AG04449 (cell line): Measurements from ENCODE around the gene RTP1.

ENCODE experiments used
- CTCF ChIA-PET: fragments of 350-600 bp; formaldehyde crosslinking; extraction: SDS; loops from one replicate; lab custom pipeline; 2021; ENCODE audit warnings: antibody characterized with exemption; lab: Yijun Ruan, JAX
- POLR2A ChIA-PET: fragments of 400-600, 350-600 bp; formaldehyde crosslinking; extraction: SDS; loops from one replicate; lab custom pipeline; 2020; ENCODE audit warnings: antibody characterized with exemption, inconsistent platforms; lab: Yijun Ruan, JAX
- DNase-seq: peaks from one replicate; pipeline ENCODE4 v3.0.0-alpha.2; 2010; ENCODE audit warnings: low read depth, low spot score
- H3K4me3 ChIP-seq: 2 replicates; pipeline ENCODE4 v1.5.1; 2011; ENCODE audit warnings: low read depth, mild to moderate bottlenecking, control low read depth, low read length
- CTCF ChIP-seq: IDR thresholded peaks from one replicate; pipeline ENCODE4 v1.5.1; 2011; ENCODE audit warnings: mild to moderate bottlenecking, moderate library complexity, low read length, control low read depth, inconsistent platforms; ENCODE audit not compliant: insufficient read depth; ENCODE audit errors: missing control alignments

RTP1 gene

GRCh38 chr3:187207062-187207461, 9.8 kb downstream of the RTP1 start:
- ChIA-PET CTCF (no interaction called here), POLR2A (no interaction called here)
- DNase-seq = no peak
- TF ChIP-seq CTCF = no peak
- H3K4me3 ChIP-seq = no peak overlapping the region

- TF ChIP-seq CTCF = no peak
- ChIA-PET POLR2A (no interaction called here), CTCF (interaction anchor here (1.0 to 1.4 kb wide), 3 partner anchors 11 to 359 kb away, joined by 3 to 7 read pairs (median 3); no protein-coding TSS in a partner anchor)
- DNase-seq = no peak
- no peak overlapping the region for H3K4me3 ChIP-seq
Measured at GRCh38 chr3:187207624-187208023, 10.3 kb downstream of the RTP1 start.

GRCh38 chr3:187208159-187208558, 10.9 kb downstream of the RTP1 start:
- ChIA-PET POLR2A (no interaction called here), CTCF (interaction anchor here (1.0 to 1.4 kb wide), 3 partner anchors 10 to 359 kb away, joined by 3 to 7 read pairs (median 3); no protein-coding TSS in a partner anchor)
- TF ChIP-seq CTCF = no peak
- H3K4me3 ChIP-seq = no peak overlapping the region
- no peak for DNase-seq

- DNase-seq = no peak
- ChIA-PET POLR2A (no interaction called here), CTCF (interaction anchor here (0.8 to 19.8 kb wide), 8 partner anchors 9 to 468 kb away, joined by 3 to 538 read pairs (median 15); partner anchors contain the start of gene SST)
- TF ChIP-seq CTCF = no peak
- no peak overlapping the region for H3K4me3 ChIP-seq
Measured at GRCh38 chr3:187209491-187209890, 12.2 kb downstream of the RTP1 start.

- TF ChIP-seq CTCF = no peak
- H3K4me3 ChIP-seq = no peak overlapping the region
- POLR2A ChIA-PET = interaction anchor here (0.6 to 0.7 kb wide), 2 partner anchors 18 to 400 kb away, joined by 3 to 4 read pairs; no protein-coding TSS in a partner anchor
- CTCF ChIA-PET = interaction anchor here (0.7 to 19.8 kb wide), 14 partner anchors 8 to 504 kb away, joined by 3 to 538 read pairs (median 5); partner anchors contain the start of genes RPL39L and SST
- DNase-seq = no peak
Measured at GRCh38 chr3:187210091-187210490, 12.8 kb downstream of the RTP1 start.

GRCh38 chr3:187210545-187211327, 13.4 kb downstream of the RTP1 start:
- no peak for TF ChIP-seq CTCF
- ChIA-PET CTCF (interaction anchor here (0.7 to 19.8 kb wide), 14 partner anchors 8 to 503 kb away, joined by 3 to 538 read pairs (median 5); partner anchors contain the start of genes RPL39L and SST), POLR2A (interaction anchor here (0.6 to 0.7 kb wide), 3 partner anchors 17 to 400 kb away, joined by 3 to 4 read pairs (median 3); no protein-coding TSS in a partner anchor)
- DNase-seq = peak; percentile 45
- no peak overlapping the region for H3K4me3 ChIP-seq
